NCI-H82 treated with DMSO at 0.1 percent for 48 hours (cell line): ENCODE measurements around the gene DIMT1.

Source experiments
- DNase-seq: peaks from one replicate; lab custom pipeline; 2025; ENCODE audit not compliant: unreplicated experiment; lab: John Stamatoyannopoulos, UW

Gene DIMT1

GRCh38 chr5:62371409-62371808 is 32.3 kb downstream of the DIMT1 start:
- DNase-seq, result no peak

DNA sequence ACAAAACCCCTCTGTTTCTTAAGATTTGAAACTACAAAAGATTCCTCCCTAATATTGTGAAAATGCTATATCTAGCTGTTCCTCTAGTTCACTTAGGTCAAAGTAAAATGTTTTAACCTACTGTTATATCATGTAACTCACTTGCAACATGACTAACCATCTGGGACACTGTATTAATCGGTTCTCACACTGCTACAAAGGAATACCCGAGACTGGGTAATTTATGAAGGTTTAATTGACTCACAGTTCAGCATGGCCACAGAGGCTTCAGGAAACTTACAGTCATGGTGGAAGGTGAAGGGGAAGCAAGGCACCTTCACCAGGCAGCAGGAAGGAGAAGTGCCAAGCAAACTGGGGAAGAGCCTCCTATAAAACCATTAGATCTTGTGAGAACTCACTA is 34.7 kb downstream of the DIMT1 start:
- DNase-seq, result no peak

DNA sequence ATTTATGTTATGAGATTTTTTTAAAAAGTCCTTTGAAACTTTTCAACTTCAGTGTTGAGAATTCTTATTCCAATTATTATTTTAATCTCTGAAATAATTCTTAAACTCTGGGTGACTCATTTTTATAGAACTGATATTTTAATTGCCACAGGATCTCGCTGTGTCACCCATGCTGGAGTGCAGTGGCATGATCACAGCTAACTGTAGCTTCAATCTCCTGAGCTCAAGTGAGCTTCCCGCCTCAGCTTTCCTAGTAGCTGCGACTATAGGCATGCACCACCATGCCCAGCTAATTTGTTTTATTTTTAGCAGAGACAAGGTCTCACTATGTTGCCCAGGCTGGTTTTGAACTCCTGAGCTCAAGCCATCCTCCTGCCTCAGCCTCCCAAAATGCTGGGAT is 41.0 kb downstream of the DIMT1 start:
- no peak for DNase-seq

GRCh38 chr5:62354028-62354874 is 49.5 kb downstream of the DIMT1 start:
- DNase-seq, result peak; percentile 5

DNA sequence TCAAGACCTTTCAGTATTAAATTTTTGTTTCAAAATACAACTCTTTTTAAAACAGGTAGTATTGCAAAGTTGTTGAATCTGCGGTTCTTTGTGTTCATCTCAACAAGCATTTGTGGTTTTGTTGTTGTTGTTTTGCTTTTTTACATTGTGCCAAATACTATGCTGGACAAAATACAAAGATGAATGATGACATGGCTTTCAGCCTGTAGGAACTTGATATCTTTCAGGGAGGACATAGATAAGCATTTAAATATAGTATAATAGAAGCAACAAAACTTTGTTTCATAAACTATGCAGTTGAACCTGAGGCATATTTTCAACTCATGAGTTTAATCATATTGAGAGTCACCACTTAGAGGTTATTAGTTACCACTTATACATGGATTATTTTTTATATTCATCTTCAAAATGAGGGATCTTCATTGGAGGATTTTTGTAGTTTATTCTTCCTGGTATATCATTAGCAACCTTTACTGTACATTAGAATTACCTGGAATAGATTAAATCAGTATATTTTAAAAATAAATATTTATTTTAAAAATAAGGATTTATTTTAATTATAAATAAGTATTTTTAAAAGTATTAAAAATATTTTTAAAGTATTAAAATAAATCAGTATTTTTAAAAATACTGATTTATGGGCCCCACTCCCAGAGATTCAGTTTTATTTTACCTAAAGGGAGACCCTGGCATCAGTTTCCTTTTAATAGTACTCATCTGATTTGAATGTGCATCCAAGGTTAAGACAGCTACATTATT is 54.8 kb downstream of the DIMT1 start:
- no peak for DNase-seq

GRCh38 chr5:62347928-62348327 is 55.8 kb downstream of the DIMT1 start:
- no peak for DNase-seq

DNA sequence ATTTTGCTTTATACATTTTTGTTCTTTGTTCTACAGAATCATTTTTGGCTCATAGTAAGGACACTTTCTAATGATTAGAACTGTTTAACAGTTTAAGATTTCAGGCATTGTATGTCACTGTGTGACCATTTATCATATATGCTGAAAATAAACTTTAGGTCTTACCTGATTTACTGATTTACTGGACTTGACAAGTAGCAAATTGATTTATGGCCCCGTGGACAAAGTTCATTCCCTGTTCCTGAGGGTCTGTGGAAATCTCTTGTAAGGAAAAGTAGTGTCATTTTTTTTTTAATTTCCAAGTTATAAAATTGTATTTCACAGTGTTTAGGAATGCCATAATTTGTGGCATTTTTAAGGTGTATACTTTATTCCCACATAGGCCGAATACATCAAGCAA is 57.0 kb downstream of the DIMT1 start:
- DNase-seq, result no peak

- DNase-seq, result no peak
Observed at GRCh38 chr5:62343428-62343827, 60.3 kb downstream of the DIMT1 start.

- no peak for DNase-seq
Observed at GRCh38 chr5:62342476-62342837, 61.2 kb downstream of the DIMT1 start.

DNA sequence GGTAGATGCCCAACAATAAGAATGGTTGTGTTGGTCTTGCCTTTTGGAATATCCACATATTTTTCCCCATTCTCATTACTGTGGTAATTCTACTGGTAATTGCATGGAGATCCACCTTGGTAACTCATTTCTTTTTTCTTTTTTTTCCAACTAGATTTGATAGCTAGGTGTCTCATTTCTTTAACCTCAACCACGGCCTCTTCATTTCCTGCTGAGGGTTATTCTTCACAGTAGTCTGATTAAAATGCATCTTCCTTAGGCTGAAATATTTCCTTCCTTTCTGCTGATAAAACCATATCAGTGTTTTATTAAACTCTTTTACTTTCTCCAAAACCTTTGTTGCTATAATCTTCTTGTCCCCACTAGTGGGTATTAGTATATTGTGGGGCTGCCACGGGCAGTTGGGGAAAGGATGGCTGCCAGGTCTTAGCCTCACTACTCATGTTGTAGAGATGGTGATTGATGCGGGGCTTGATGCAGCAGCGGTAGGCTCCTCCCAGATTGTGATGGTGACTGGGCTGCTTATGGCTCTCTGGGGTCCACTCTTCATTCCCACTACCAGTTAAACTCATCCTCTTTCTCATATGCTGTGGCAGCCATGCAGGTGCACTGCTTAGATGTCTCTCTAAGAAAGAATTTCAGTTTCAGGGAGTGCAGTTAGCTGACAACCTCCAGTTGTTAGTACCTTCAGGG is 61.8 kb downstream of the DIMT1 start:
- DNase-seq, result no peak

DNA sequence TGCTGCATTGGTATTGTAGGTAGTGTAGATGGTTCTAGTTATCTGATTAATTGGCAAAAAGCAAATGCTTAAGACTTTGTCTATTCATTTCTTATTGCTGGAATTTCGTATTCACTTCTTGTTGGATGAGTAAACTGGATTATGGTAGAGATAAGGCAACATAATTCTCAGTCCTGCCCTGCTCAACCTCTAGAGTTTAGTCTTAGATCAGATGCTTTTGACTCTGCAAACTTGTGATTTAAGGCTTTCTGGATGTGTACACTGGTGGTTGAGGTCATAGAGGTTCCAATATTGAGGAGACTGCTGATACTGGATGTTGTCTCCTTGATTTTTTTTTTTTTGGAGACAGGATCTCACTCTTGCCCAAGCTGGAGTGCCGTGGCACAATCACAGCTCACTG is 62.7 kb downstream of the DIMT1 start:
- DNase-seq, result no peak

GRCh38 chr5:62340392-62340791 is 63.3 kb downstream of the DIMT1 start:
- no peak for DNase-seq
